GM12892 (cell line): ENCODE data around the gene OXER1.

ENCODE experiments used
- DNase-seq: peaks from one replicate; pipeline ENCODE4 v3.0.0; 2011; ENCODE audit not compliant: insufficient read length
- FAIRE-seq: peaks from 2 replicates; lab custom pipeline; 2011; peaks lifted over from hg19 to GRCh38; lab: Jason Lieb, UNC
- POLR2A ChIP-seq: IDR thresholded peaks from 2 replicates; pipeline ENCODE4 v1.6.1; 2011; ENCODE audit warnings: low read depth, low read length, control low read depth
- POLR2AphosphoS5 ChIP-seq: IDR thresholded peaks from 2 replicates; pipeline ENCODE4 v1.6.1; 2011; ENCODE audit warnings: low read depth, low read length, control low read depth
- TAF1 ChIP-seq: IDR thresholded peaks from 2 replicates; pipeline ENCODE4 v1.6.1; 2011; ENCODE audit warnings: low read depth, mild to moderate bottlenecking, control low read depth, low read length, borderline replicate concordance

OXER1 gene

DNA sequence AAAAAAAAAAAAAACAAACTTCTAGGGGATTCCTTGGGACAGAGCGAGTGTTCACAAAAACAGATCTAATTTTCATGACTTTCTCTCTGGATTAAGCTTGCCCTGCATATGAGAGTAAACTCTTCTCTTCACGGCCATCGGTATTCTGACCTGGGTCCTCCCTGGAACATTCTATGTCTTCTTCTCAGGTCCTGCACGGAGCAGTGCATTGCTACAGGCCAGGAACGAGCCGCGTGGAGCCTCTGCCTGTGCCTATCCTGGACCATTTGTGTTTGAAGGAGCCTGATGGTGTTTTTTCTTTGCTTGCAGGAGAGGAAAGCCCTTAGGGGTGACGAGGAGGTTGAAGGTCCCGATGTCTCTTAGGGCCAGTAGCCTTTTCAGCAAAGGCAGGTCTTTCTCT is 1.8 kb upstream of the OXER1 start:
- FAIRE-seq: no peak
- TF ChIP-seq POLR2A: no peak
- no peak for DNase-seq

DNA sequence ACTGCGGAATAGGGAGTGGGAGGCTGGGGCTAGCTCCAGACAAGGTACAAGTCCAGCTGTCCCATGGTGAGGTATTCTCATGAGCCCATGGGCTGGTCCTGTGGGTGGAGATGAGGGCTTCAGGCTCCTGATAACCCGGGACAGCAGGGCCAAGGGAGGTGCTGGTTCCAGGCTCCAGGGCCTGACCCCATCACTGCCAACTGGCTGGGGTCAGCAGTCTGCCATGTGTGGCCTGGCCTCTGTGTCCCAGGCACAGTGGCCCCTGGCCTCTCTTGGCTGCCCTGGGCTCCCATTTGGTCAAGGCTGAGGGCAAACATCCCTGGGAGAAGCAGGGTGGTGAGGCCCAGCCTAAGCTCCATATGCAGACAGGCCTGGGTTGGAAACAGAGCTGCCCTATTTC is 966 bp upstream of the OXER1 start:
- no peak for DNase-seq

DNA sequence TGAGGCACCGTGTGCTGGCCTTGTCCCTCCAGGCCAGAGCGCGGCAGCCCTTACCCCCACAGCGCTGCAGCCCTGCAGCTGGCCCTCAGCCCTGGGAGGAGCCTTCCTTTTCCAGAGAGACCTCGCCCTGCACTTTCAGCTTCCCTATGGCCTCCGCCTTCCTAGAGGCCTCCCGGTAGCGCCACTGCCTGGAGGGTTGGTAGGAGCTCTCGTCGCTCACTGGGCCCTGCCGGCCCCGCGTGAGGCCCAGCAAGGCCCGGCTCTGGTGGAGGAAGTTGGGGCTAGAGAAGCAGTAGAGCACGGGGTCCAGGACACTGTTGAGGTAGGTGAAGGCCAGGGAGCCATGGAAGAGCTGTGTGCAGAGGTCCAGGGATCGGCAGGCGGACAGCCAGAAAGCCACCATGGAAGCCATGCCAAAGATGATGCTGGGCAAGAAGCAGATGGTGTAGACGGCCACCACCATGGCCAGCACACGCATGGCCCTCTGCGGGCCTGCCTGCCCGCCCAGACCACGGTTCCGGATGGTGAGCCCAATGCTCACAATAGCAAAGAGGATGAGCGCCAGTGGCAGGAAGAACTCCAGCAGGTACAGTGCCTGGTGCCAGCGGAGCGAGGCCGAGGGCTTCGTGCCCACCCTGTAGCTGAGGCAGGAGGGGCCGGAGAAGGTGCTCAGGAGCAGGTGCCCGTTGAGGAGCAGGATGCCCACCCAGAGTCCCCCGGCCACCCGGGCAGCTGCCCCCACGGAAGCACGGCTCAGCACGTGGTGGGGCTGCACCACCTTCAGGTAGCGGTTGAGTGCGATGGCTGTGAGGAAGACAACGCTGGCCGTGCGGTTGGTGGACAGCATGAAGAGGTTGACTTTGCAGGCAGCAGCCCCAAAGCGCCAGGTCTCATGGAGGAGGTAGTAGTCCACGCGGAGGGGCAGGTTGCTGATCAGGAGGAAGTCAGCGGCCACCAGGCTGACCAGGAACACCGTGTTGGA is 821 bp downstream of the OXER1 start:
- FAIRE-seq: no peak
- TF ChIP-seq POLR2AphosphoS5: no peak
- no peak for TF ChIP-seq TAF1
- no peak for TF ChIP-seq POLR2A
- DNase-seq: no peak

More for the DNA sequence above, 966 bp upstream of the OXER1 start:
- no peak for TF ChIP-seq POLR2A
- no peak for TF ChIP-seq TAF1
- TF ChIP-seq POLR2AphosphoS5: no peak
- FAIRE-seq: no peak

DNA sequence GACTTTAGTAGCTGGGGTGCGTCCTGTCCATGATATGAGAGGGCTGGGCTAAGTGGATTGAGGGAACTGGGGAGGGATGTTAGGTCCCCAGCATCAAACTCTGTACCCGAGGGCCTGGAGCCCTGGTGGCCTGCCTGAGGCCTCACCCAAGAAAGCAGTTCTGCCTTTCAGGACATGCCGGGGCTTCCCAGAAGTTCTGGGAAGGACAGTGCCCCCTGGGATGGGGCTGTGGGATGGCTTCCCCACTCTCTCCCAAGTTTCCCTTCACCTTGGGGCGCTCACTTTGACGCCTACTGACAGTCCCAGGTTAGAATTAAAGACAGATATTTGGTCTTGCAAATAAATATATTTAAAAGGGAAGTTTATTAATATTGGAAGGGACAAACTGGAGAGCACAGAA is 1.8 kb downstream of the OXER1 start:
- DNase-seq (no peak), FAIRE-seq (no peak)
- TF ChIP-seq TAF1: no peak
- TF ChIP-seq POLR2AphosphoS5: no peak
- no peak for TF ChIP-seq POLR2A

DNA sequence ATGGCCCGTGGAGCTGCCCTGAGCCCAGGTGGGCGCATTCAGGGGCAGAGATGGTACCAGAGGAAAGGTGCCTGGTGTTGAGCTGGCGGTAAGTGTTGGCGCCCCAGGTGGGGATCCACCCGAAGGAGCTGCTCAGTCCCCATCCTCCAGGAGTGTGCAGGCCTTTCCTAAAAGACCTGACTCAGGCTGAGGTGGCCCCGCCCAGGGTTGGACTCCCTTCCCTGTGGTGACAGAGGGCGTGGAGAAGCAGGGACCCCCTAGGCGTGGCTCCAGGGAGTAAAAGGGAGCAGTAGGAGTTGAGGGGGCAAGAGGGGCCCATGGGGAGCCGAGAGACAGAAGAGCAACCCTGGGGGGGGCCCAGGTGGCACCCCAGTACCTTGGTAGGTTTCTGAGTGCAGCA is 2.4 kb downstream of the OXER1 start:
- TF ChIP-seq POLR2AphosphoS5: no peak
- TF ChIP-seq TAF1: no peak
- FAIRE-seq: no peak

DNA sequence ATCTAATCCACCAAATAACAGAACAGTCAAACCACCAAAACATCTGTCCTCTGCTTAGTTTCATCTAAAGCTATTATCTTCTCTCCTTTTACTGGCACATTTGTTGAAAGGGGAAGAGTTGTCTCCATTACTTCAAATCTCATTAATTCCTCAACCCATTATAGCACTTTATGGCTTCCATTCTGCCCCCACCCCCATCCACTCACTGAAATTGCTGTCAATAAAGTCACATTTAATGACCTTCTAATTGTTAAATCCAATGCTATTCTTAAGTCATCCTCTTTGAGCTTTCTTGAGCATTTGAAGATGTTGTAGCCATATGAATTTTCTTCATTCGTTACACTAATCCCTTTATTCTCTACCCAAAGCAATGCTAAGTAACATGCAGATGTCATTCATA is 5.2 kb downstream of the OXER1 start:
- DNase-seq (no peak), FAIRE-seq (no peak)
- TF ChIP-seq TAF1 (no peak), POLR2AphosphoS5 (no peak), POLR2A (no peak)

More for the DNA sequence above, 2.4 kb downstream of the OXER1 start:
- DNase-seq: no peak

DNA sequence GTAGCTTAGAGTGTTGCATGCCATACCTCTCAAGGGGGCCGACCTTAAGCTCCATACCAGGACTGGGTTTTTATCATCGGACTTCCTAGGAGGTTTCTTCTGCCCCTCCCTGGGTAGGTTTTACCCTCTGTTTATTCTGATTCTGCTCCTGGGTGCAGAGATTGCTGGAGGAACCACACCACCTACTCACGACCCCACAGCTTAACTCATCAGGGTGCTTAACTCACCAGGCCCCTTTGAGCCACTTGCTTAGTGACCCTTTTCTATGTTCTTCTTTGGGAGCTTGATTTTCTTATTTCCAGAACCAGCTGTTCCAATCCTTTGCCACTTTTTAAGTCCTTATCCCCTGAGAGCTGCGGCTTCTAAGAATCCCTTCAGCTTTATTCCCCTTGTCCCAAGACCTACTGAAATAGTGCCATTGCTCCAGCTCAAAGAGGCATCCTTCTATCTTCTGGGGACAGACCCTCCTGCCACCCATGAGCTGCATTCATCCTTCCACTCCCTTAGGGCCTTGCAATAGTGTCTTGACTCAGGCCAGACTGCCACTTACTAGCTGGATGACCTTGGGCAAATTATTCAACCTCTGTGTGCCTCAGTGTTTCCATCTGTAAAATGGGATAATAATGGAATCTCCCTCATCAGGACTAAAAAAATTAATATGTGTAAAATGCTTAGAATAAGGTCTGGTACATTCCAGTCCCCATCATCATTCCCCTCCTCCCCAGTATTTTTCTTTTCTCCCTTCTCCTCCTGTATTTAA is 5.8 kb downstream of the OXER1 start:
- TF ChIP-seq POLR2A (no peak), TAF1 (no peak), POLR2AphosphoS5 (no peak)
- DNase-seq (no peak), FAIRE-seq (no peak)

DNA sequence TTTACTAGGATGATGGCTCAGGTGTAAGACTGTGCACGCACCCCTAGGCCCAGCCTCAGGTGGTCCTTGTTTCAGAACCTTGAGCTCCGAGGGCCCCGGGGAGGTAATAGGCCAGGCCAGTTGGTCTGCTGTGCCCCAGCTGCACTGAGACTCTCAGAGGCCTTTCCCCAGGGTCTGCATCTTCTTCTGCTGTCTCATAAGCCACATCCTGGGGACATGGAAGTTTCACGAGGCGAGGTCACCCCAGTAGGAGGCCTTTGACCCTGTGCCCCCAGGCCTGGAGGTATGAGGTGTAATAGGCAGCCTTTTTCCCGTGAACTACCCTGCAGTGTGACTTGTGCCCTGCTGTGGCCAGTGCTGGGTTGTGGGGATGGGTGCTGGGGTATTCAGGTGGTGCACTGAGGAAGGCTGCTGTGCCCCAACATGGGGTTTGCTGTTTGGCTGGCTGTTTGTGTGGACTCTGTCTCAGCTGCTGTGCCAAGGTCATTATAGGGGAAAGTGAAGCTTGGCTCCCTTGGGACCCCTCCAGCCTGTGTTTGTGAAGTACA is 6.9 kb downstream of the OXER1 start:
- no peak for DNase-seq
- FAIRE-seq: no peak
- no peak for TF ChIP-seq POLR2A
- TF ChIP-seq TAF1: no peak
- TF ChIP-seq POLR2AphosphoS5: no peak

DNA sequence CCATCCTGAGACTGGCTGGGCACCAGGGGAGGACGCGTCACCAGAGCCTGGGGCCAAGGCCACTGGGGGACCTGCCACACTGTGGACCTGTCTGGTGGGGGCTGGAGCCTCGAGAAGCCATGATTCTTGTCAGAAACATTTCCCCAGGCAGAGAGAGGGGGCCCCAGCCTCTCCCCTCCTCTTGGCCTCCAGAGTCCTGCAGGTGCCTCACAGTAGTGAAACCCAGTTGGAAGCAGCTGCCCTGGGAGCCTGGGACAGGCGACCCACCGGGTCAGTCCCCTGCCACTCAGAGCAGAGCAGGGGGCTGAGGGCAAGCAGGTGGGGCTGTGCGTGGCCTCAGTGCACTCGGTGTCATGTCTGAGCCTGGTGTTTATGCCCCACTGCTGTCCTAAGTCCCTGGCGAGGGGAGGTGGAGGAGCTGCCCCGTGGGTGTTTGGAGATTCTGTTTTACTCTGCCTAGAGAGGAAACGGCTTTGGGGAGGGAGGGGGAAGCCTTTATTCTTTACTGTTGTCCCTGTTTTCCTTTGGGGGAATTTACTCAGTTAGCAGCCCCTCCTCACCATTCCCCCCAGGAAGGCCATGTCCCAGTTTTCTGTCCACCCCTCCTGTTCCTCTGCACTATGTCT is 7.7 kb downstream of the OXER1 start:
- no peak for FAIRE-seq
- TF ChIP-seq TAF1 (no peak), POLR2A (no peak)
- no peak for DNase-seq

DNA sequence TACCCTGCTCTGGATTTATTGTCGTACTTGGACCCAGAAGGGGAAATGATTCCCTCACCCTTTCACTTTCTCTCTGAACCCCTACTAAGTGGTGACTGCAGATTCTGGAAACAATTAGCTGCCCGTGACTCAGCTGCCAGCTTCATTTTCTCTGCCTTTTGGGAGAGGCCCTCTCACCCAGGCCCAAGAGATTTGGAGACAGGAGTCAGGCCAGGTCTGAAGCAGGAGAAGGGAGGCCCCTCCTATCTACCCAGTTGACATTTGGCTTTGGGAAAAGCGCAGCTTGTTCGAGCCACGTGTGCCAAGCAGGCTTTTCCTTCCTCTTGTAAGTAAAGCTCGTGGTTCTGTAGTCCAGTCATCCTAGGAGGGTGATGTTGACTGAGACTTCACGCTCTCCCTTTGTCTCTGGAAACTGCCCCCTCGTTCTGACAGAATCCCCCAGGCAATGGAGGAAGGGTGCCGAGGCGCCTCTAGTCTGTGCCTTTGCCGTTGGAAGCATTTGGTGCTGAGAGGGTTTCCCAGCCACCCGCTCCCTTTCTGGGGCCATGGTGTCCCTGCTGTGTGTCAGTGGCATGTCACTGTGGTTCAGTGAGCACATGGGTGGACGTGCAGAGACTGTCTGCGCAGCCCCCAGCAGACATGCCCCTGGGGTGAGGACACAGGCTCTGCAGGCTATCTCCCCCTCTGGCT is 8.6 kb downstream of the OXER1 start:
- DNase-seq (no peak), FAIRE-seq (no peak)
- TF ChIP-seq POLR2AphosphoS5 (no peak), TAF1 (no peak), POLR2A (no peak)

DNA sequence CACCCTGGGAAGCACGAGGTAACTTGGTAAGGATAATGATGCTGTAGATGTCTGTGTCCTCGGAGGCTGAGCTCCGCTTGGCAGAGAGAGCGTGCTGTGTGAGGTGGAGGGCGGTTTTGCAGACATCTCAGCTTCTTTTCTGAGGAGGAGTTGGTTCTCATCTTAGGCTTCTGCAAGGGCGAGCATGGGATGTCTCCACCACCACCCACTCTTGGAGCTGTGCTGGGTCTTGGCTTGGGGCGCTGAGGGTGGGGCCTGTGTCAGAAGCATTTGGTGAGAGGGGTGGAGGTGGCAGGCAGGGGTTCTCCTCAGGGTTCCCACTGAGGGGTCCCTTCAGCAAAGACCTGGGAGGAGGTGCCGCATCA is 9.2 kb downstream of the OXER1 start:
- no peak for FAIRE-seq
- no peak for DNase-seq
- no peak for TF ChIP-seq POLR2AphosphoS5
- no peak for TF ChIP-seq POLR2A
- no peak for TF ChIP-seq TAF1
